Bronchial epithelial cell (primary cell): Measurements from ENCODE around the gene GGACT. TPM values are rescaled to one million over a fixed set of nuclear protein-coding genes. Genes with fewer than 3 reads are reported as not detected.
A peak's percentile ranks its signal among the peaks of the same experiment; 100 is the strongest.

Source experiments
- DNase-seq: peaks from one replicate; pipeline ENCODE4 v3.0.0-alpha.2; 2010; ENCODE audit warnings: low read depth
- FAIRE-seq: peaks from 2 replicates; lab custom pipeline; 2011; peaks lifted over from hg19 to GRCh38; lab: Jason Lieb, UNC
- H3K27me3 ChIP-seq: 2 replicates; pipeline ENCODE4 v1.5.1; 2011; ENCODE audit warnings: low read length; ENCODE audit not compliant: control insufficient read depth, insufficient read depth
- H3K36me3 ChIP-seq: 2 replicates; pipeline ENCODE4 v1.5.1; 2011; ENCODE audit warnings: low read length; ENCODE audit not compliant: control insufficient read depth, insufficient read depth
- H3K4me3 ChIP-seq: 2 replicates; pipeline ENCODE4 v1.5.1; 2011; ENCODE audit warnings: mild to moderate bottlenecking, low read depth, low read length, control low read depth
- total RNA-seq: library from RNA; depleted of rRNA; stranded (reverse); fragments of >200 nt; gene quantifications from 2 replicates; pipeline ENCODE4 v1.2.1, GENCODE V29; 2014
- TF ChIP-seq, protein P1 (sequence below): IDR thresholded peaks from 2 replicates; pipeline ENCODE4 v1.5.1; 2011; ENCODE audit warnings: mild to moderate bottlenecking, moderate library complexity, low read length, control low read depth, inconsistent platforms; ENCODE audit not compliant: insufficient read depth, severe bottlenecking

GGACT gene
- total RNA-seq, 1 donor from 2014 or later: 5.5 TPM

DNA sequence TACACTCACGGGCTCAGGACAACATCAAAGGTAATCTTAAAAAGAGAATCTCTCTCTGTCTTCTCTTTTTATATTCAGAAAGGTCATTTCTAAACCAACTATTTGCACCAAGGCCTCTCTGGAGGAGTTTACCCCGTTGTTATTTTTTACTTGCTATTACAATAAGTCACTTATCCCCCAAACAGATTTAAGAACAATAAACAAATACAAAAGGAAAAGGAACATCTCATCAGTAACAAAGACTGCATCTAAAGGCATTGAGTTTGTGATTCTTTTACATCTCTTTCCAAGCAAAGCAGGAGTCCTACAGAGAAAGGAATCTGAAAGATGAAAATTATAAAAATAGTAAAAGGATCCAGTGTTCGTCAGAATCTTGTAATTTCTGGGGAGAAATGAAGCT, 75.4 kb downstream of the GGACT start:
- DNase-seq (no peak), FAIRE-seq (no peak)
- Histone ChIP-seq H3K4me3 (no peak overlapping the region), H3K36me3 (peaks cover 3% of the 10 kb centered on the region), H3K27me3 (no peaks in the 10 kb centered on the region)
- TF ChIP-seq, protein P1, sequence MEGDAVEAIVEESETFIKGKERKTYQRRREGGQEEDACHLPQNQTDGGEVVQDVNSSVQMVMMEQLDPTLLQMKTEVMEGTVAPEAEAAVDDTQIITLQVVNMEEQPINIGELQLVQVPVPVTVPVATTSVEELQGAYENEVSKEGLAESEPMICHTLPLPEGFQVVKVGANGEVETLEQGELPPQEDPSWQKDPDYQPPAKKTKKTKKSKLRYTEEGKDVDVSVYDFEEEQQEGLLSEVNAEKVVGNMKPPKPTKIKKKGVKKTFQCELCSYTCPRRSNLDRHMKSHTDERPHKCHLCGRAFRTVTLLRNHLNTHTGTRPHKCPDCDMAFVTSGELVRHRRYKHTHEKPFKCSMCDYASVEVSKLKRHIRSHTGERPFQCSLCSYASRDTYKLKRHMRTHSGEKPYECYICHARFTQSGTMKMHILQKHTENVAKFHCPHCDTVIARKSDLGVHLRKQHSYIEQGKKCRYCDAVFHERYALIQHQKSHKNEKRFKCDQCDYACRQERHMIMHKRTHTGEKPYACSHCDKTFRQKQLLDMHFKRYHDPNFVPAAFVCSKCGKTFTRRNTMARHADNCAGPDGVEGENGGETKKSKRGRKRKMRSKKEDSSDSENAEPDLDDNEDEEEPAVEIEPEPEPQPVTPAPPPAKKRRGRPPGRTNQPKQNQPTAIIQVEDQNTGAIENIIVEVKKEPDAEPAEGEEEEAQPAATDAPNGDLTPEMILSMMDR: no peak

DNA sequence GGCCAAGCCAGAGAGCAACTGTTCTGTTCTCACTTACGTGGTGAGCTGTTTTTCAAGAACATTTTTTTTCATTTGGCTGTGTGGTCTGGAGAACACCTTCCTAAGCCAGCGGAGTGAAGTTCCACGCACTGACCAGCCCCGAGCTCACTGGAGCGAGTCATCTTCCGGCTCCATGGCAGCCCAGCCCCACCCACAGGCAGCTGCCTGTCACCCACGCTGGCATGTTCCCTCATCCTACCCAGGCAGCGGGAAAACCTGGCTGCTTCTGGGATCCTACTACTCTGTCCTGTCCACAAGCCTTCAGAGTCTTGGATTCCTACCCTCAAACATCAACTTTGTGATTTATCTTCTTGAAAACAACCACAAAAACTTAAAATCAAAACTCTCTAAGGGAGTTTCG, 76.2 kb downstream of the GGACT start:
- TF ChIP-seq, protein P1: no peak
- FAIRE-seq (no peak), DNase-seq (no peak)
- Histone ChIP-seq H3K27me3 (no peaks in the 10 kb centered on the region), H3K4me3 (no peak overlapping the region), H3K36me3 (peaks cover 3% of the 10 kb centered on the region)

DNA sequence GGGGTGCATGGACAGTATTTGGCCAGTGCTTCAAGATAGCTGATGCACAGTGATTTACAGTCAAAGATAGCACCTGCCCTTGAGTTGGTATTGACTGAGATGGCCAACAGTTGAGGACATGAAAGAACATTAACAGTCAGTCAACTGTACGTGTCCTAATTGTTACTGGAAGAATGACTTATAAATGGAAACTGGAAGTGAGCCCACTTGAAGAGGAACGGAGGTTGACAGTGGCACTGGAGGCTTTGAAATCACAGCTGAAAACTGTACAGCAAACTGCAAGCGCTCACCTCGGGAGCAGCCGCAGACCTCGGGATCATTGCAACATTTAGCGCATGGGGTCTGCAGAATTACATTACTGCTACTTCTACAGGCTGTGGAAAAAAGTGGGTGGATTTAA, 77.1 kb downstream of the GGACT start:
- FAIRE-seq (no peak), DNase-seq (no peak)
- Histone ChIP-seq H3K36me3 (peaks cover 3% of the 10 kb centered on the region), H3K4me3 (no peak overlapping the region), H3K27me3 (no peaks in the 10 kb centered on the region)
- TF ChIP-seq, protein P1: no peak

DNA sequence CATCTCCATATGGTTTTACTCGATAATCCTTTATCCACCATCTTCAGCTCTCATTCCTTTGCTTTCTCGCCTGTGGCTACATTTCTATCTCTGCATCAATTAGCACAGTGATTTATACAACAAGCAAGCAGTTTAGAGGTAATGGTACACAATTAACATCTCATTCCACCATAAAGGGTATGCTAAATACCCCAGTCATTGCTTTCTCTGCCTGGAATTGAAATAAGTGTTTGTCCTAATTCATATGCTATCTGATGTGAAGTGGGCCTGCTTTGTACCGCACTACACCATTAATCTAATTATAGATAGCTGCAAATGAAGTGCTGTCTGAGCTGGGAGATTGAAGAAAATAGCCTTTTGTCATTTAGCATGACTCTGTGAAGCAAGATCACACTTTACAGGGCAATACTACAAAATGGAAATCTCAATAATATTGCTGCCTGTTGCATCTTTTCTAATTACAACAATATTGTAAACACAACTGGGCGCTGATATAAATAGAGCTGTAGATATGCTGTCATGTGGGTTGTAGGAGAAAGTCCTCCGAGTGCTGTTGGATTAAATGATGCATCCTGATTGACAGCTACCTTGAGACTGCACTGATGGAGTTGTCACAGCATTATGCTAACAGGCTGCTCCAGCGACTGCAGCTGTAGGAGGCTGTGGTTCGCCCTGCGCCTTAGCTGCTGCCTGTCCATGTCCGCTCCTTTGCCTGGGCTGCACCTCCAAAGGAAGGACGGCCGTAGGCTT, 78.2 kb downstream of the GGACT start:
- FAIRE-seq: no peak
- DNase-seq: no peak
- H3K4me3 ChIP-seq: no peak overlapping the region
- no peaks in the 10 kb centered on the region for H3K27me3 ChIP-seq
- H3K36me3 ChIP-seq: peaks cover under 1% of the 10 kb centered on the region
- TF ChIP-seq, protein P1: no peak

DNA sequence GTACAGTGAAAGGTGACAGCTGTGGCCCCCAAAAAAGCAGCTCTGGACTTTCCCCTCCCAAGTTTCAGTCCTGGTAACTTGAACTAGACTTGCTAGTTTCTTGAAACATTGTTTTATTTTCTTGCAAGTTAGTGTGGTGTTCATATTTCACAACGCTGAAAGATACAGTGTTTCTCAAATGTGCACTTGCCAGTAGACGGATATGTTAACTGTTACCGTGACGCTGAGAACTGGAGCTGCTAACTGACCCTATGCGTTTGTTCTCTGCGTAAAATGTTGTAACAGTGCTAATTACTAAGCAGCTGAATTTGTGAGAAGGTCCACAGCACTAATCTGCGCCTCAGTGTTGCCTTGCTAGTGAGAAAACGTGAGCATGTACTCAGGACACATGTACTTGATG, 79.6 kb downstream of the GGACT start:
- Histone ChIP-seq H3K27me3 (no peaks in the 10 kb centered on the region), H3K4me3 (no peak overlapping the region), H3K36me3 (no peaks in the 10 kb centered on the region)
- TF ChIP-seq, protein P1: no peak
- no peak for DNase-seq
- FAIRE-seq: peak; percentile 18

DNA sequence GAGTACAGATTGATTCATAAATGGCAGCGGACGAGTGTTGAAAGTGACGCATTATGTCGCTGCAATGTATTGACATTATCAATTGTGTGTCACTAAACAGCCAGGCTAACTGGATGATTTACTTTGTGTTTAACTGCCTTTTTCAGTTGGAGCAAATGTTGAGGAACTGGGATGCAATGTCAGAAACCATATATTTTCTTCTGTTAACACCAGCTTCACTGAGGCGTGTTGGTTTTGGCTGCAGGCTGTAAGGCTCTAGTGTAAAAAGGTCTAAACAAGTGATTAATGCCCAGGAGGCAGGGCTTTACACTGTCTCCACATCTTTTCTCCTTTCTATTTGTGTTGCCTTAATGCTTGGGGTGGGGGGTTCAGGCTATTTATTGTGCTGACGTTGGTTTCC, 80.1 kb downstream of the GGACT start:
- TF ChIP-seq, protein P1: no peak
- Histone ChIP-seq H3K36me3 (no peaks in the 10 kb centered on the region), H3K4me3 (no peak overlapping the region), H3K27me3 (no peaks in the 10 kb centered on the region)
- FAIRE-seq: no peak
- no peak for DNase-seq
